ENCODE measurements around the gene BPIFA1. TPM values are rescaled to one million over a fixed set of nuclear protein-coding genes. Genes with fewer than 3 reads are reported as not detected.

BPIFA1 gene
- total and polyA plus RNA-seq, 4 experiments from 2014 or later = not detected

DNA sequence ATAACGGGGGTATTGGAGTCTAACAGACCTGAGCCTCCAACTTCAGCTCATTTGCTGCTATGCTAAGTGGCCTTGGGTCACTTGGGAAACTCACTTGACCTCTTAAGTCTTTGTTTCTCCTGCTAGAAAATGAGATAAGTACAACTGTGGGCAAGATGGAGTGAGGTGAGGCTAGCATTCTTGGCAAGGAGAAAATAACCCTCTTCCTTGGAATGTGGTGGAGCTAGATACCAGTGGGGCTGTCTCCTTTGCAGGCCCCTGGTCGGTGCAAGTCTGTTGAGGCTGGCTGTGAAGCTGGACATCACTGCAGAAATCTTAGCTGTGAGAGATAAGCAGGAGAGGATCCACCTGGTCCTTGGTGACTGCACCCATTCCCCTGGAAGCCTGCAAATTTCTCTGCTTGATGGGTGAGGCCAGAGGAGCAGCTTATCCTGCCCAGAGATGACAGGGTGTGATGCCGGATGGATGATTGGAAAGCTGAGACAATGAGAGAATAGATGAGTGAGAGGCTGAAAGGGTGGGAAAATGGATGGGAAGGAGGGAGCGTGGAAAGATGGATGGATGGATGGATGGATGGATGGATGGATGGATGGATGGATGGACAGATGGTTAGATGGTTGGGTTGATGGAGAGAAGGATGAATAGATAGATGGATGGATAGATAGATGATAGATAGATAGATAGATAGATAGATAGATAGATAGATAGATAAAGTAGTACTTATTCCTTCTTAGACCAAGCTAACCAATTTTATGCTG lies 4.4 kb downstream of the BPIFA1 start:
- Mint-ChIP-seq H3K36me3 (no peaks in the 10 kb centered on the region), H3K4me1 (no peaks in the 10 kb centered on the region), H3K27ac (no peak overlapping the region), H3K4me3 (no peak overlapping the region), H3K9me3 (peaks cover 0 to 3% (median 0%) of the 10 kb centered on the region in 8 donors), H3K27me3 (peaks cover 10 to 26% of the 10 kb centered on the region in 2 donors)
- no peaks in the 10 kb centered on the region for H3K27me3 ChIP-seq (ENCODE audit: insufficient read depth, low read length)
- no peaks in the 10 kb centered on the region for H3K9me3 ChIP-seq (ENCODE audit: control insufficient read depth in 1 of 2, low read length in 2 of 2)
- no peaks in the 10 kb centered on the region for H3K36me3 ChIP-seq (ENCODE audit: insufficient read depth, low read length)
- H3K4me3 ChIP-seq (ENCODE audit: low read length in 2 of 2) = no peak overlapping the region
- DNase-seq = no peak
- ChIA-PET CTCF (ENCODE audit: partially characterized antibody) (no interaction called here), POLR2A (ENCODE audit: partially characterized antibody) (no interaction called here)
- no peaks in the 10 kb centered on the region for H3K4me1 ChIP-seq (ENCODE audit: insufficient read depth, low read length)
- intact Hi-C loops (cut with micrococcal nuclease) = no loop called here
- H3K27ac ChIP-seq (ENCODE audit: low read depth, low read length) = no peak overlapping the region

- H3K9me3 Mint-ChIP-seq = peaks cover 0 to 3% (median 0%) of the 10 kb centered on the region in 8 donors
- no peak overlapping the region for H3K4me3 ChIP-seq (ENCODE audit: low read length in 2 of 2)
- peaks cover 10 to 24% of the 10 kb centered on the region in 2 donors for H3K27me3 Mint-ChIP-seq
- H3K27ac Mint-ChIP-seq = no peak overlapping the region
- H3K9me3 ChIP-seq (ENCODE audit: control insufficient read depth in 1 of 2, low read length in 2 of 2) = no peaks in the 10 kb centered on the region
- no peaks in the 10 kb centered on the region for H3K4me1 Mint-ChIP-seq
- ChIA-PET POLR2A (ENCODE audit: partially characterized antibody) (no interaction called here), CTCF (ENCODE audit: partially characterized antibody) (no interaction called here)
- H3K27me3 ChIP-seq (ENCODE audit: insufficient read depth, low read length) = no peaks in the 10 kb centered on the region
- DNase-seq = no peak
- H3K36me3 Mint-ChIP-seq = no peaks in the 10 kb centered on the region
- no peaks in the 10 kb centered on the region for H3K4me1 ChIP-seq (ENCODE audit: insufficient read depth, low read length)
- intact Hi-C loops (cut with micrococcal nuclease) = no loop called here
- H3K36me3 ChIP-seq (ENCODE audit: insufficient read depth, low read length) = no peaks in the 10 kb centered on the region
- H3K27ac ChIP-seq (ENCODE audit: low read depth, low read length) = no peak overlapping the region
- no peak overlapping the region for H3K4me3 Mint-ChIP-seq
These were observed 5.1 kb downstream of the BPIFA1 start for GRCh38 chr20:33240923-33241322.

- Mint-ChIP-seq H3K9me3 (peaks cover 0 to 3% (median 0%) of the 10 kb centered on the region in 8 donors), H3K27me3 (peaks cover 10 to 14% of the 10 kb centered on the region in 2 donors), H3K36me3 (no peaks in the 10 kb centered on the region), H3K4me3 (no peak overlapping the region), H3K4me1 (no peaks in the 10 kb centered on the region), H3K27ac (no peak overlapping the region)
- intact Hi-C loops (cut with micrococcal nuclease) = no loop called here
- no peaks in the 10 kb centered on the region for H3K9me3 ChIP-seq (ENCODE audit: control insufficient read depth in 1 of 2, low read length in 2 of 2)
- H3K27ac ChIP-seq (ENCODE audit: low read depth, low read length) = no peak overlapping the region
- no peak overlapping the region for H3K4me3 ChIP-seq (ENCODE audit: low read length in 2 of 2)
- H3K36me3 ChIP-seq (ENCODE audit: insufficient read depth, low read length) = no peaks in the 10 kb centered on the region
- ChIA-PET CTCF (ENCODE audit: partially characterized antibody) (no interaction called here), POLR2A (ENCODE audit: partially characterized antibody) (no interaction called here)
- no peaks in the 10 kb centered on the region for H3K4me1 ChIP-seq (ENCODE audit: insufficient read depth, low read length)
- no peak for DNase-seq
- H3K27me3 ChIP-seq (ENCODE audit: insufficient read depth, low read length) = no peaks in the 10 kb centered on the region
These were observed 6.7 kb downstream of the BPIFA1 start for GRCh38 chr20:33242319-33243100.

- Mint-ChIP-seq H3K27ac (no peak overlapping the region), H3K4me3 (no peak overlapping the region), H3K4me1 (no peaks in the 10 kb centered on the region), H3K36me3 (no peaks in the 10 kb centered on the region), H3K9me3 (no peaks in the 10 kb centered on the region), H3K27me3 (peaks cover 4 to 5% of the 10 kb centered on the region in 2 donors)
- intact Hi-C loops (cut with micrococcal nuclease) = no loop called here
- no peak for DNase-seq
- Histone ChIP-seq H3K9me3 (ENCODE audit: control insufficient read depth in 1 of 2, low read length in 2 of 2) (no peaks in the 10 kb centered on the region), H3K4me1 (ENCODE audit: insufficient read depth, low read length) (no peaks in the 10 kb centered on the region), H3K27me3 (ENCODE audit: insufficient read depth, low read length) (no peaks in the 10 kb centered on the region), H3K4me3 (ENCODE audit: low read length in 2 of 2) (no peak overlapping the region), H3K27ac (ENCODE audit: low read depth, low read length) (no peak overlapping the region), H3K36me3 (ENCODE audit: insufficient read depth, low read length) (no peaks in the 10 kb centered on the region)
- ChIA-PET CTCF (ENCODE audit: partially characterized antibody) (no interaction called here), POLR2A (ENCODE audit: partially characterized antibody) (no interaction called here)
These were observed 10.3 kb downstream of the BPIFA1 start for GRCh38 chr20:33246077-33246476.

DNA sequence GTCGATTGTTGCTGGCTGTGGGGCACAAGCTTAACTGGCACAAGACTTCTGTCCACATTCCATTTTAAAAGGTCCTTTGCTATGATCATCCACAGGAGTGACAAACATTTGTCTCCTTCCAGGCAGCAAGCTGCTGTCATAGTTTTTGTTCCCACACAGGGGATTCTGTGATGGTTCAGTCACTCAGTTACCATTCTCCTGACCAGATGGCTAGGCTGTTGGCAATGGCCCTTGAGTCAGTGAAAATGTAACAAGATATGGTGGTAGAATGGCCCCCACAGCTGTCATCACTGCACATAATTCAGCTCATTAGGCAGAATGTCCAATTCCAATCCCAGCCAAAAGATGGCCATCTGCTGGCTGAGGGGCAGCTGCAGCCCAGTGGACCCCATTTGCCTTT lies 13.7 kb downstream of the BPIFA1 start:
- Histone ChIP-seq H3K9me3 (ENCODE audit: control insufficient read depth in 1 of 2, low read length in 2 of 2) (no peaks in the 10 kb centered on the region), H3K27me3 (ENCODE audit: insufficient read depth, low read length) (no peaks in the 10 kb centered on the region), H3K4me3 (ENCODE audit: low read length in 2 of 2) (no peak overlapping the region), H3K27ac (ENCODE audit: low read depth, low read length) (no peak overlapping the region), H3K4me1 (ENCODE audit: insufficient read depth, low read length) (no peaks in the 10 kb centered on the region), H3K36me3 (ENCODE audit: insufficient read depth, low read length) (no peaks in the 10 kb centered on the region)
- DNase-seq = no peak
- Mint-ChIP-seq H3K27me3 (peaks cover 0 to 5% of the 10 kb centered on the region in 2 donors), H3K9me3 (peaks cover 0 to 5% (median 0%) of the 10 kb centered on the region in 8 donors), H3K27ac (no peak overlapping the region), H3K4me3 (no peak overlapping the region), H3K4me1 (no peaks in the 10 kb centered on the region), H3K36me3 (no peaks in the 10 kb centered on the region)
- intact Hi-C loops (cut with micrococcal nuclease) = no loop called here
- ChIA-PET CTCF (ENCODE audit: partially characterized antibody) (no interaction called here), POLR2A (ENCODE audit: partially characterized antibody) (no interaction called here)

DNA sequence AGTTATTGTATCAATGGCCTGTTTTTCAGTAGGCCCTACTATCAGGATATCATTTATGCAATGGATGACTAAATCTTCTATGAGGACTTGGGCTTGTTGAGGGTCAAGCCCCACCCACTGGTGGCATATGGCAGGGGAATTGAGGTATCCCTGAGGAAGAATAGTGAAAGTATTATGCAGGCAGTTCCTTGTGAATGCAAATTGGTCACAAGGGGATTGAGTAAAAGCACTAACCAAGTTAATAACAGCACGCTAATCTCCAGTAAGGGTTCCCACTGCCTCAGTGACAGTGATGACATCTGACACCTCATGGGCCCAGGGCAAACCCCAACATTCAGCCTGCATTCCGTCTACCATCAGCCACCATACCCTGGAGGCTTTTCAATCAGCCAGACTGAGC lies 14.9 kb downstream of the BPIFA1 start:
- Histone ChIP-seq H3K9me3 (ENCODE audit: control insufficient read depth in 1 of 2, low read length in 2 of 2) (no peaks in the 10 kb centered on the region), H3K4me3 (ENCODE audit: low read length in 2 of 2) (no peak overlapping the region), H3K27me3 (ENCODE audit: insufficient read depth, low read length) (no peaks in the 10 kb centered on the region), H3K36me3 (ENCODE audit: insufficient read depth, low read length) (no peaks in the 10 kb centered on the region), H3K27ac (ENCODE audit: low read depth, low read length) (no peak overlapping the region), H3K4me1 (ENCODE audit: insufficient read depth, low read length) (no peaks in the 10 kb centered on the region)
- no peak overlapping the region for H3K27ac Mint-ChIP-seq
- H3K9me3 Mint-ChIP-seq = peaks cover 0 to 5% (median 1%) of the 10 kb centered on the region in 8 donors
- H3K4me3 Mint-ChIP-seq = no peak overlapping the region
- peaks cover 2 to 5% of the 10 kb centered on the region in 2 donors for H3K27me3 Mint-ChIP-seq
- ChIA-PET CTCF (ENCODE audit: partially characterized antibody) (interaction anchor here (1.7 kb wide), 1 partner anchor 12 kb away, joined by 3 read pairs; no protein-coding TSS in a partner anchor), POLR2A (ENCODE audit: partially characterized antibody) (no interaction called here)
- no peaks in the 10 kb centered on the region for H3K36me3 Mint-ChIP-seq
- no peaks in the 10 kb centered on the region for H3K4me1 Mint-ChIP-seq
- intact Hi-C loops (cut with micrococcal nuclease) = no loop called here
- no peak for DNase-seq

GRCh38 chr20:33251496-33251895 lies 15.7 kb downstream of the BPIFA1 start:
- Histone ChIP-seq H3K4me3 (ENCODE audit: low read length in 2 of 2) (no peak overlapping the region), H3K4me1 (ENCODE audit: insufficient read depth, low read length) (no peaks in the 10 kb centered on the region), H3K27me3 (ENCODE audit: insufficient read depth, low read length) (no peaks in the 10 kb centered on the region), H3K36me3 (ENCODE audit: insufficient read depth, low read length) (no peaks in the 10 kb centered on the region), H3K9me3 (ENCODE audit: control insufficient read depth in 1 of 2, low read length in 2 of 2) (no peaks in the 10 kb centered on the region), H3K27ac (ENCODE audit: low read depth, low read length) (no peak overlapping the region)
- H3K27ac Mint-ChIP-seq = no peak overlapping the region
- H3K36me3 Mint-ChIP-seq = no peaks in the 10 kb centered on the region
- peaks cover 2 to 5% of the 10 kb centered on the region in 2 donors for H3K27me3 Mint-ChIP-seq
- POLR2A ChIA-PET (ENCODE audit: partially characterized antibody) = no interaction called here
- H3K4me3 Mint-ChIP-seq = no peak overlapping the region
- intact Hi-C loops (cut with micrococcal nuclease) = no loop called here
- peaks cover 0 to 5% (median 1%) of the 10 kb centered on the region in 8 donors for H3K9me3 Mint-ChIP-seq
- no peaks in the 10 kb centered on the region for H3K4me1 Mint-ChIP-seq
- CTCF ChIA-PET (ENCODE audit: partially characterized antibody) = interaction anchor here (1.7 kb wide), 1 partner anchor 11 kb away, joined by 3 read pairs; no protein-coding TSS in a partner anchor
- no peak for DNase-seq
